ENCODE measurements around the gene LRG1. TPM values are rescaled to one million over a fixed set of nuclear protein-coding genes. Genes with fewer than 3 reads are reported as not detected.

The LRG1 gene
- total and polyA plus RNA-seq, 2 donors from 2014 or later: 2.2 to 26.4 TPM

- DNase-seq (peak in 1 of 5 donors; percentile 14), FAIRE-seq (no peak)
- H3K9me3 ChIP-seq (ENCODE audit: control insufficient read depth in 2 of 3, insufficient read depth in 1 of 3, low read length in 3 of 3): no peaks in the 10 kb centered on the region
- H3K27me3 ChIP-seq (ENCODE audit: control insufficient read depth, insufficient read depth, low read length): no peaks in the 10 kb centered on the region
- intact Hi-C loops (cut with DNase I): no loop called here
- TF ChIP-seq CTCF (IDR thresholded peaks at IDR 0.05; ENCODE audit: borderline replicate concordance, extremely low read depth, insufficient read depth): no peak
- no peak overlapping the region for H3K9ac ChIP-seq (ENCODE audit: low read length in 3 of 3)
- peak overlapping the region in 1 of 3 donors; percentile 63 for H3K4me3 ChIP-seq (ENCODE audit: low read length in 3 of 3)
- H3K4me1 ChIP-seq (ENCODE audit: control insufficient read depth in 2 of 3, insufficient read depth in 2 of 3, low read depth in 1 of 3, low read length in 3 of 3): no peaks in the 10 kb centered on the region
- no peaks in the 10 kb centered on the region for H3K36me3 ChIP-seq (ENCODE audit: control insufficient read depth in 2 of 3, insufficient read depth in 3 of 3, low read length in 3 of 3)
- no peak overlapping the region for H3K27ac ChIP-seq (ENCODE audit: low read depth in 2 of 2, low read length in 2 of 2)
Measured at GRCh38 chr19:4533835-4534424, 5.9 kb downstream of the LRG1 start.

- H3K9ac ChIP-seq (ENCODE audit: low read length in 3 of 3): no peak overlapping the region
- no peaks in the 10 kb centered on the region for H3K9me3 ChIP-seq (ENCODE audit: control insufficient read depth in 2 of 3, insufficient read depth in 1 of 3, low read length in 3 of 3)
- no peaks in the 10 kb centered on the region for H3K27me3 ChIP-seq (ENCODE audit: control insufficient read depth, insufficient read depth, low read length)
- TF ChIP-seq CTCF (IDR thresholded peaks at IDR 0.05; ENCODE audit: borderline replicate concordance, extremely low read depth, insufficient read depth): no peak
- no peak for DNase-seq
- H3K27ac ChIP-seq (ENCODE audit: low read depth in 2 of 2, low read length in 2 of 2): no peak overlapping the region
- no peaks in the 10 kb centered on the region for H3K4me1 ChIP-seq (ENCODE audit: control insufficient read depth in 2 of 3, insufficient read depth in 2 of 3, low read depth in 1 of 3, low read length in 3 of 3)
- intact Hi-C loops (cut with DNase I): no loop called here
- no peaks in the 10 kb centered on the region for H3K36me3 ChIP-seq (ENCODE audit: control insufficient read depth in 2 of 3, insufficient read depth in 3 of 3, low read length in 3 of 3)
- H3K4me3 ChIP-seq (ENCODE audit: low read length in 3 of 3): no peak overlapping the region
- no peak for FAIRE-seq
Measured at GRCh38 chr19:4533334-4533733, 6.5 kb downstream of the LRG1 start.

- intact Hi-C loops (cut with DNase I): no loop called here
- Histone ChIP-seq H3K4me3 (ENCODE audit: low read length in 3 of 3) (no peak overlapping the region), H3K27ac (ENCODE audit: low read depth in 2 of 2, low read length in 2 of 2) (no peak overlapping the region), H3K4me1 (ENCODE audit: control insufficient read depth in 2 of 3, insufficient read depth in 2 of 3, low read depth in 1 of 3, low read length in 3 of 3) (no peaks in the 10 kb centered on the region), H3K9ac (ENCODE audit: low read length in 3 of 3) (no peak overlapping the region), H3K27me3 (ENCODE audit: control insufficient read depth, insufficient read depth, low read length) (no peaks in the 10 kb centered on the region), H3K36me3 (ENCODE audit: control insufficient read depth in 2 of 3, insufficient read depth in 3 of 3, low read length in 3 of 3) (no peaks in the 10 kb centered on the region), H3K9me3 (ENCODE audit: control insufficient read depth in 2 of 3, insufficient read depth in 1 of 3, low read length in 3 of 3) (no peaks in the 10 kb centered on the region)
- FAIRE-seq (no peak), DNase-seq (no peak)
- no peak for TF ChIP-seq CTCF (IDR thresholded peaks at IDR 0.05; ENCODE audit: borderline replicate concordance, extremely low read depth, insufficient read depth)
Measured at GRCh38 chr19:4531562-4532165, 8.2 kb downstream of the LRG1 start.

All from kidney (tissue), 14 donors.